Ascending aorta (tissue), 2 donors: ENCODE measurements around the gene PICALM. TPM values are rescaled to one million over a fixed set of nuclear protein-coding genes. Genes with fewer than 3 reads are reported as not detected.

Experiments
- DNase-seq, 2 donors: peaks; one replicate each; pipeline ENCODE4 v3.0.0-alpha.2; 2019; ENCODE audit warnings: low spot score in 2 of 2
- H3K27ac ChIP-seq, 2 donors: fragments of 200-600 bp; sonication (generic); one replicate each; pipeline ENCODE4 v1.5.1; 2016 to 2017; ENCODE audit warnings: mild to moderate bottlenecking in 1 of 2
- H3K27me3 ChIP-seq: fragments of 200-600 bp; sonication (generic); one replicate; pipeline ENCODE4 v1.5.1; 2017
- H3K36me3 ChIP-seq, 2 donors: fragments of 200-600 bp; sonication (generic); one replicate each; pipeline ENCODE4 v1.5.1; 2016
- H3K4me1 ChIP-seq, 2 donors: fragments of 200-600 bp; sonication (generic); one replicate each; pipeline ENCODE4 v1.5.1; 2016 to 2017; ENCODE audit warnings: mild to moderate bottlenecking in 1 of 2
- H3K4me3 ChIP-seq, 2 donors: fragments of 200-600 bp; sonication (generic); one replicate each; pipeline ENCODE4 v1.5.1; 2016 to 2017; ENCODE audit warnings: mild to moderate bottlenecking in 1 of 2
- H3K9me3 ChIP-seq, 2 donors: fragments of 200-600 bp; sonication (generic); one replicate each; pipeline ENCODE4 v1.5.1; 2016
- intact Hi-C: fragments of 100-400 bp; cut with DNase I; formaldehyde crosslinking; loops from one replicate; pipeline ENCODE4 v1.15.1; 2023
- total RNA-seq: library from RNA; depleted of rRNA; stranded (reverse); fragments of >200 nt; gene quantifications from one replicate; pipeline ENCODE4 v1.1.0, GENCODE V29; 2016
- TF ChIP-seq, protein P1 (sequence below), 3 experiments: fragments of 200-600 bp in 2 of 3; fragments of 450-650 bp in 1 of 3; sonication (generic) in 2 of 3; IDR thresholded peaks; one replicate each; pipeline ENCODE4 v1.5.1; 2016 to 2019; ENCODE audit warnings: antibody characterized with exemption in 3 of 3, mild to moderate bottlenecking in 1 of 3, moderate library complexity in 1 of 3

Gene PICALM
- total RNA-seq, 1 donor from 2014 or later = 158 TPM

DNA sequence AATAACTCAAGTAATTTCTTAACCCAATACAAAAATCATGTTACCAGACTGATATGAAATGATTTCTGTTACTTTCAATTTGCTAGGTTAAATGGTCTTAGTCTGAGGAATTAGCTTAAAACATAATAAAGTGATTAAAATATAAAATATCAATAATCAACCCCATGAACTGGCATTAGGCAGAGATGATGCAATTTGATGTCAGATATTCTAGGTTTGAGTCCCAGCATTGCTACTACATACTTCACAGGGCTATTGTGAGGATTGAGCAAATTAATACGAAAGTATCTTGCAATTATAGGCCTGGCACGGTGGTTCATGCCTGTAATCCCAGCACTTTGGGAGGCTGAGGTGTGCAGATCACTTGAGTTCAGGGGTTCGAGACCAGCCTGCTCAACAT, 66.5 kb downstream of the PICALM start:
- no peaks in the 10 kb centered on the region for H3K9me3 ChIP-seq
- no peak for DNase-seq
- no peaks in the 10 kb centered on the region for H3K27me3 ChIP-seq
- intact Hi-C loops = no loop called here
- TF ChIP-seq, protein P1, sequence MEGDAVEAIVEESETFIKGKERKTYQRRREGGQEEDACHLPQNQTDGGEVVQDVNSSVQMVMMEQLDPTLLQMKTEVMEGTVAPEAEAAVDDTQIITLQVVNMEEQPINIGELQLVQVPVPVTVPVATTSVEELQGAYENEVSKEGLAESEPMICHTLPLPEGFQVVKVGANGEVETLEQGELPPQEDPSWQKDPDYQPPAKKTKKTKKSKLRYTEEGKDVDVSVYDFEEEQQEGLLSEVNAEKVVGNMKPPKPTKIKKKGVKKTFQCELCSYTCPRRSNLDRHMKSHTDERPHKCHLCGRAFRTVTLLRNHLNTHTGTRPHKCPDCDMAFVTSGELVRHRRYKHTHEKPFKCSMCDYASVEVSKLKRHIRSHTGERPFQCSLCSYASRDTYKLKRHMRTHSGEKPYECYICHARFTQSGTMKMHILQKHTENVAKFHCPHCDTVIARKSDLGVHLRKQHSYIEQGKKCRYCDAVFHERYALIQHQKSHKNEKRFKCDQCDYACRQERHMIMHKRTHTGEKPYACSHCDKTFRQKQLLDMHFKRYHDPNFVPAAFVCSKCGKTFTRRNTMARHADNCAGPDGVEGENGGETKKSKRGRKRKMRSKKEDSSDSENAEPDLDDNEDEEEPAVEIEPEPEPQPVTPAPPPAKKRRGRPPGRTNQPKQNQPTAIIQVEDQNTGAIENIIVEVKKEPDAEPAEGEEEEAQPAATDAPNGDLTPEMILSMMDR (IDR thresholded peaks at IDR 0.05) = no peak
- H3K4me3 ChIP-seq = no peak overlapping the region
- H3K36me3 ChIP-seq = peaks cover 84 to 91% of the 10 kb centered on the region in 2 donors
- H3K27ac ChIP-seq = no peak overlapping the region
- H3K4me1 ChIP-seq = no peaks in the 10 kb centered on the region

DNA sequence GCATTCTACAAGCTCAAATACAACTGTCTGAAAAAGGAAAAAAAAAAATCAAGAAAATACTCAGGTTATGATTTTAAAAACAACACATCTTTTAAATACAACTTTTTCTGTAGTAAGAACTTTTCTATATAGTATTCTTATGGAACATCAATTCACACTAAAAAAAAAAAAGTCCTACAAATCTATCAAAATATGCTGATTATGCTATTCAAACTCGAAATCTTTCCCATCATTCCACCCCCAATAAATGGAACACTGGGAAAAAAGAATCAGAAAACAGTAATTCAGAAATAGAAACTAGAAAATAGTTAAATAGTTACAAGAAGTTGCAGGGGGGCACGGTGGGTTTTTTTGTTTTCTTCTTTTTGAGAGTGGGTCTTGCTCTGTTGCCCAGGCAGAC, 77.4 kb downstream of the PICALM start:
- TF ChIP-seq, protein P1 (IDR thresholded peaks at IDR 0.05) = no peak
- Histone ChIP-seq H3K36me3 (peaks cover 23 to 63% of the 10 kb centered on the region in 2 donors), H3K27me3 (no peaks in the 10 kb centered on the region), H3K27ac (no peak overlapping the region), H3K4me3 (no peak overlapping the region), H3K4me1 (peaks cover 0 to 4% of the 10 kb centered on the region in 2 donors), H3K9me3 (no peaks in the 10 kb centered on the region)
- intact Hi-C loops = no loop called here
- DNase-seq = no peak

DNA sequence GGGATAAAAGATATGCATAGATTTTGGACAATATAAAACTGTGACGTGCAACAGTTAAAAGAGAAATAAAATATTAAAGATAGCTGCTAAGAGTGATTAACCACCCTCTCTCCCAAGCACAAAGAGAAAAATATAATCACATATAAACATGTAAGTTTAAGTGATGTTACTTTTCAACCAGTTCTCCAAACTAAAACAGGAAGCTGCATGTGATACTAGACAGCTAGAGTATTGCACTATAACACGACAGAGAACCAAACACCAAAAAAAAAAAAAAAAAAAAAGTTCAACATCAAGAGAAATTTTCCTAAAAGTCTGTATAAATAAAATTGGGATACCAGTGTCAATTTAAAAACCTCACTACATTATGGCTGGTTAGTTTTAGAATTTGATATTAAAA, 79.1 kb downstream of the PICALM start:
- TF ChIP-seq, protein P1 (IDR thresholded peaks at IDR 0.05) = no peak
- DNase-seq = no peak

DNA sequence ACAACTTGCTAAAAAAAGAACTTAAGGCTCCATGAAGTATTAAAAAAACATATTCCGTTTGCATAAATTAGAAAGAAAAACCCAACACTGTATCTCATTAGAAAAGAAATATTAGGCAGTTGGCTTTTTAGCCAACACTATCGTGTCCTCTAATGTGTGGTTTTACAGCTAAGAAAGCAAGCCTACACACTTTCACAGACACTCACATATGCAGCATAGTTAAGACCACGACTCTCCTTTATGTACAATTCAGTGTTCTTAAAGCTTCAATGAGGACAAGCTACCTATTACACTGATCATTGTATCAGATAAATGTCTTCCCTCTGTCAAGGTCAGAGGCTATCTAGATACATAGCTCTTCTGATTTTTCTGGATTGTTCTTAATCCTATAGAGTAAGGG, 80.1 kb downstream of the PICALM start:
- Histone ChIP-seq H3K9me3 (no peaks in the 10 kb centered on the region), H3K4me1 (peaks cover 0 to 7% of the 10 kb centered on the region in 2 donors), H3K36me3 (peaks cover 16 to 37% of the 10 kb centered on the region in 2 donors), H3K27me3 (no peaks in the 10 kb centered on the region), H3K27ac (peak overlapping the region in 1 of 2 donors; percentile 21), H3K4me3 (no peak overlapping the region)
- no peak for DNase-seq
- intact Hi-C loops = no loop called here
- TF ChIP-seq, protein P1 (IDR thresholded peaks at IDR 0.05) = no peak

More for the DNA sequence above, 79.1 kb downstream of the PICALM start:
- Histone ChIP-seq H3K36me3 (peaks cover 25 to 46% of the 10 kb centered on the region in 2 donors), H3K9me3 (no peaks in the 10 kb centered on the region), H3K27me3 (no peaks in the 10 kb centered on the region), H3K4me3 (no peak overlapping the region), H3K4me1 (peaks cover 0 to 4% of the 10 kb centered on the region in 2 donors), H3K27ac (no peak overlapping the region)
- intact Hi-C loops = no loop called here

DNA sequence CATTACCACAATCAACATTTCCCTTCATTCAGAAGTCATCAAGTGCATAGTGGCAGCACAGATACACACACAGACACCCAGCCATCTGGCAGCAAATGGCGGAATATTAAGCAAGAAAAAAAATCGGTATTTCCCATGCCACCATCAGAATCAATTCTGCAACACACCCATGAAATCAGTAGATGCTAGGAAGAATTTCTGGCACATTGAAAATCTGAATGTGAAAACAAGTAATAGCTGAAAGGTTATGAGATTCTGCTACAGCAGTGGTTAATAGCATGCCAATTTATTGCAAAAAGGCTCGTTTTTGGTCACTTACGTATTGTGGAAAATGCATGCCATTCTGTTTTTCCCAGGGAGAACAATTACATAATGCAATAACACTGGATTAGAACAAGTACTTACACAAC, 91.1 kb downstream of the PICALM start:
- Histone ChIP-seq H3K9me3 (no peaks in the 10 kb centered on the region), H3K27me3 (no peaks in the 10 kb centered on the region), H3K27ac (no peak overlapping the region), H3K4me3 (no peak overlapping the region), H3K4me1 (peaks cover 0 to 22% of the 10 kb centered on the region in 2 donors), H3K36me3 (peaks cover 25 to 74% of the 10 kb centered on the region in 2 donors)
- intact Hi-C loops = loop anchor here (10.0 kb wide), 1 partner anchor 123 kb away; the partner anchor contains the start of gene CCDC83
- TF ChIP-seq, protein P1 (IDR thresholded peaks at IDR 0.05) = no peak
- DNase-seq = no peak

DNA sequence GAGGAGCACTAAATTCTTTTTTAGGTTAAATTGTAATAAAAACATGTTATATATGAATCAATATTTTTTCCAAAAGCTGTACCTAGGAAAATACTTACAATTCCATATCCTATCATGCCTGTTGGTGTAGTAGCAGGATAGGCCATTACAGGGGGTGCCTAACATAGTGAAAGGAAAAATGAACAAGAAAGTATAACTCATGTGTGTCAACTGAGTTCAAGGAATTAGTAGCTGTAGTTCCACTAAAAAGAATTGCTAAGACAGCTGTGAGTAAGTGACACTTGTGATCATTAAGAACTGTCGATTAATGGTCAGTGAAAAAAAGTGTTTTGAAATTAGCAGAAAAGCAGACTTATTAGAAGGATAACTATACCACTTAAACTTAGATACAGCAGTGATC, 92.4 kb downstream of the PICALM start:
- DNase-seq = no peak
- H3K4me1 ChIP-seq = peaks cover 0 to 22% of the 10 kb centered on the region in 2 donors
- TF ChIP-seq, protein P1 (IDR thresholded peaks at IDR 0.05) = no peak
- no peaks in the 10 kb centered on the region for H3K9me3 ChIP-seq
- no peak overlapping the region for H3K4me3 ChIP-seq
- no peaks in the 10 kb centered on the region for H3K27me3 ChIP-seq
- H3K27ac ChIP-seq = peak overlapping the region in 1 of 2 donors; percentile 29
- peaks cover 34 to 79% of the 10 kb centered on the region in 2 donors for H3K36me3 ChIP-seq
- intact Hi-C loops = loop anchor here (10.0 kb wide), 1 partner anchor 122 kb away; the partner anchor contains the start of gene CCDC83
